ENCODE measurements around the gene IFT88.

- TF ChIP-seq ZNF184 (tag by site-specific recombination; IDR thresholded peaks at IDR 0.05) (no peak), ZNF138 (tag by site-specific recombination; IDR thresholded peaks at IDR 0.05; ENCODE audit: borderline replicate concordance) (no peak), REST (tag by site-specific recombination; IDR thresholded peaks at IDR 0.05) (no peak), ZNF501 (tag by site-specific recombination; IDR thresholded peaks at IDR 0.05) (no peak), ZNF777 (tag by site-specific recombination; IDR thresholded peaks at IDR 0.05; ENCODE audit: borderline replicate concordance) (no peak), REPIN1 (tag by site-specific recombination; IDR thresholded peaks at IDR 0.05; ENCODE audit: low read depth) (no peak), SP2 (tag by site-specific recombination; IDR thresholded peaks at IDR 0.05) (no peak), CTCF (tag by site-specific recombination; IDR thresholded peaks at IDR 0.05) (no peak), ZNF701 (tag by site-specific recombination; IDR thresholded peaks at IDR 0.05) (no peak), PBX3 (CRISPR knock-in tag; IDR thresholded peaks at IDR 0.05) (no peak), ZBTB49 (tag by site-specific recombination; IDR thresholded peaks at IDR 0.05; ENCODE audit: low read depth) (no peak), ZNF146 (tag by site-specific recombination; IDR thresholded peaks at IDR 0.05) (no peak), ZBTB44 (tag by site-specific recombination; IDR thresholded peaks at IDR 0.05) (no peak), ZNF335 (tag by site-specific recombination; conservative IDR thresholded peaks at IDR 0.05) (no peak)
Measured at GRCh38 chr13:20633802-20634201, 66.8 kb downstream of the IFT88 start.
